HepG2 (cell line): Measurements from ENCODE around the gene TMEM41B. TPM values are rescaled to one million over a fixed set of nuclear protein-coding genes. Genes with fewer than 3 reads are reported as not detected.
A peak's percentile ranks its signal among the peaks of the same experiment; 100 is the strongest.

ENCODE experiments used
- AKNA ChIP-seq: sonication (generic); formaldehyde crosslinking; IDR thresholded peaks from 2 replicates; pipeline ENCODE4 v1.4.0; 2020; ENCODE audit warnings: missing genetic modification reagents, borderline replicate concordance
- ARNTL ChIP-seq: sonication (generic); formaldehyde crosslinking; IDR thresholded peaks from 2 replicates; pipeline ENCODE4 v1.4.0; 2020; ENCODE audit warnings: mild to moderate bottlenecking, missing genetic modification reagents
- CENPBD1 ChIP-seq: sonication (generic); formaldehyde crosslinking; IDR thresholded peaks from 2 replicates; pipeline ENCODE4 v1.8.0; 2022; ENCODE audit warnings: missing genetic modification reagents, low read depth, mild to moderate bottlenecking, borderline replicate concordance
- DDIT3 ChIP-seq: sonication (generic); formaldehyde crosslinking; IDR thresholded peaks from 2 replicates; pipeline ENCODE4 v1.4.0; 2020; ENCODE audit warnings: mild to moderate bottlenecking, missing genetic modification reagents
- HCFC1 ChIP-seq: fragments of 150-350 bp; IDR thresholded peaks from 2 replicates; pipeline ENCODE4 v1.6.1; 2014; ENCODE audit warnings: low read depth, low read length
- HNF1A ChIP-seq, 2 experiments: sonication (generic) in 1 of 2; formaldehyde crosslinking in 1 of 2; IDR thresholded peaks; 2 replicates each; pipeline versions ENCODE4 v1.4.0 to v1.6.1; 2016 to 2020; ENCODE audit warnings: borderline replicate concordance in 1 of 2, low read depth in 1 of 2, mild to moderate bottlenecking in 1 of 2, missing genetic modification reagents in 1 of 2
- NFYC ChIP-seq: IDR thresholded peaks from 2 replicates; pipeline ENCODE4 v1.6.1; 2016; ENCODE audit warnings: missing genetic modification reagents, missing compliant biosample characterization
- POLR2AphosphoS5 ChIP-seq: IDR thresholded peaks from 2 replicates; pipeline ENCODE4 v1.6.1; 2012; ENCODE audit warnings: low read depth, low read length
- RCOR2 ChIP-seq: IDR thresholded peaks from 2 replicates; pipeline ENCODE4 v1.6.1; 2016; ENCODE audit warnings: missing biosample characterization, missing genetic modification reagents
- SALL1 ChIP-seq: sonication (generic); formaldehyde crosslinking; IDR thresholded peaks from 2 replicates; pipeline ENCODE4 v1.8.0; 2022; ENCODE audit warnings: mild to moderate bottlenecking, missing genetic modification reagents
- SOX6 ChIP-seq, 2 experiments: fragments of 450-650 bp in 1 of 2; sonication (generic) in 1 of 2; formaldehyde crosslinking in 1 of 2; IDR thresholded peaks; 2 replicates each; pipeline versions ENCODE4 v1.4.0 to v1.6.1; 2017 to 2020; ENCODE audit warnings: antibody characterized with exemption in 1 of 2, mild to moderate bottlenecking in 1 of 2, missing genetic modification reagents in 1 of 2
- ZBTB49 ChIP-seq: sonication (generic); formaldehyde crosslinking; IDR thresholded peaks from 2 replicates; pipeline ENCODE4 v1.4.0; 2020; ENCODE audit warnings: missing genetic modification reagents, borderline replicate concordance
- ZFYVE20 ChIP-seq: sonication (generic); formaldehyde crosslinking; IDR thresholded peaks from 2 replicates; pipeline ENCODE4 v1.8.0; 2023; ENCODE audit warnings: low read depth, mild to moderate bottlenecking, moderate library complexity, missing genetic modification reagents, borderline replicate concordance
- ZNF598 ChIP-seq: sonication (generic); formaldehyde crosslinking; IDR thresholded peaks from 2 replicates; pipeline ENCODE4 v1.5.1; 2020; ENCODE audit warnings: mild to moderate bottlenecking, missing genetic modification reagents, borderline replicate concordance
- ZNF616 ChIP-seq: sonication (generic); formaldehyde crosslinking; IDR thresholded peaks from 2 replicates; pipeline ENCODE4 v1.5.0; 2020; ENCODE audit warnings: low read depth, mild to moderate bottlenecking, missing genetic modification reagents
- ZNF678 ChIP-seq: sonication (generic); formaldehyde crosslinking; IDR thresholded peaks from 2 replicates; pipeline ENCODE4 v1.4.0; 2020; ENCODE audit warnings: mild to moderate bottlenecking, missing genetic modification reagents
- polyA plus RNA-seq, 8 experiments: library from polyadenylated mRNA; depleted of rRNA in 3 of 8; stranded (reverse) in 7 of 8; unstranded in 1 of 8; fragments of >200 nt; fragmentation: Illumina TruSeq in 4 of 8; extraction: Trizol in 4 of 8; gene quantifications; 2 replicates each; pipeline versions ENCODE4 v1.2.1 to v1.2.3, GENCODE V29; 2011 to 2016; ENCODE audit warnings: low read depth in 4 of 8, missing spikeins in 1 of 8, mixed read lengths in 1 of 8; ENCODE audit not compliant: insufficient read depth in 1 of 8
- total RNA-seq, 5 experiments: library from RNA; depleted of rRNA; stranded (reverse); fragments of >200 nt; fragmentation: Illumina TruSeq; extraction: Trizol; gene quantifications; 2 replicates each; pipeline ENCODE4 v1.2.3, GENCODE V29; 2016; ENCODE audit warnings: low read depth in 1 of 5

TMEM41B gene
- total and polyA plus RNA-seq, 2 of the 13 experiments (the other 11 are each of a cell fraction or from before 2014, with no cell fraction given), result 36.8 to 48.1 TPM

GRCh38 chr11:9266132-9266736 lies 48.2 kb downstream of the TMEM41B start (continued):
- TF ChIP-seq SALL1 (CRISPR knock-in tag) (no peak), CENPBD1 (CRISPR knock-in tag) (no peak), ZNF598 (CRISPR knock-in tag) (no peak), ZNF616 (CRISPR knock-in tag) (no peak), NFYC (CRISPR knock-in tag) (no peak), DDIT3 (CRISPR knock-in tag) (no peak), HCFC1 (no peak), SOX6 (IDR thresholded peaks at IDR 0.05) (no peak), SOX6 (CRISPR knock-in tag; IDR thresholded peaks at IDR 0.05) (peak; percentile 41; the same call in 1 of the 2 replicates), HNF1A (IDR thresholded peaks at IDR 0.05; ENCODE audit: low read depth) (no peak), HNF1A (CRISPR knock-in tag; IDR thresholded peaks at IDR 0.05; ENCODE audit: borderline replicate concordance) (no peak), AKNA (CRISPR knock-in tag) (no peak), ARNTL (CRISPR knock-in tag) (no peak), RCOR2 (CRISPR knock-in tag) (no peak), ZFYVE20 (CRISPR knock-in tag) (no peak), ZBTB49 (no peak), POLR2AphosphoS5 (peak; percentile 47), ZNF678 (CRISPR knock-in tag) (no peak)
